NCI-H187 (cell line): ENCODE data around the gene RRAGA.
A peak's percentile ranks its signal among the peaks of the same experiment; 100 is the strongest.
"Not testable (repeated sequence)": the region's sequence is repeated elsewhere in the genome, so short reads cannot be mapped to it uniquely, and the experiment has no call there.

Source experiments
- DNase-seq, 2 experiments: peaks; one replicate each; lab custom pipeline; 2025; lab: John Stamatoyannopoulos, UW

Gene RRAGA, protein sequence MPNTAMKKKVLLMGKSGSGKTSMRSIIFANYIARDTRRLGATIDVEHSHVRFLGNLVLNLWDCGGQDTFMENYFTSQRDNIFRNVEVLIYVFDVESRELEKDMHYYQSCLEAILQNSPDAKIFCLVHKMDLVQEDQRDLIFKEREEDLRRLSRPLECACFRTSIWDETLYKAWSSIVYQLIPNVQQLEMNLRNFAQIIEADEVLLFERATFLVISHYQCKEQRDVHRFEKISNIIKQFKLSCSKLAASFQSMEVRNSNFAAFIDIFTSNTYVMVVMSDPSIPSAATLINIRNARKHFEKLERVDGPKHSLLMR

DNA sequence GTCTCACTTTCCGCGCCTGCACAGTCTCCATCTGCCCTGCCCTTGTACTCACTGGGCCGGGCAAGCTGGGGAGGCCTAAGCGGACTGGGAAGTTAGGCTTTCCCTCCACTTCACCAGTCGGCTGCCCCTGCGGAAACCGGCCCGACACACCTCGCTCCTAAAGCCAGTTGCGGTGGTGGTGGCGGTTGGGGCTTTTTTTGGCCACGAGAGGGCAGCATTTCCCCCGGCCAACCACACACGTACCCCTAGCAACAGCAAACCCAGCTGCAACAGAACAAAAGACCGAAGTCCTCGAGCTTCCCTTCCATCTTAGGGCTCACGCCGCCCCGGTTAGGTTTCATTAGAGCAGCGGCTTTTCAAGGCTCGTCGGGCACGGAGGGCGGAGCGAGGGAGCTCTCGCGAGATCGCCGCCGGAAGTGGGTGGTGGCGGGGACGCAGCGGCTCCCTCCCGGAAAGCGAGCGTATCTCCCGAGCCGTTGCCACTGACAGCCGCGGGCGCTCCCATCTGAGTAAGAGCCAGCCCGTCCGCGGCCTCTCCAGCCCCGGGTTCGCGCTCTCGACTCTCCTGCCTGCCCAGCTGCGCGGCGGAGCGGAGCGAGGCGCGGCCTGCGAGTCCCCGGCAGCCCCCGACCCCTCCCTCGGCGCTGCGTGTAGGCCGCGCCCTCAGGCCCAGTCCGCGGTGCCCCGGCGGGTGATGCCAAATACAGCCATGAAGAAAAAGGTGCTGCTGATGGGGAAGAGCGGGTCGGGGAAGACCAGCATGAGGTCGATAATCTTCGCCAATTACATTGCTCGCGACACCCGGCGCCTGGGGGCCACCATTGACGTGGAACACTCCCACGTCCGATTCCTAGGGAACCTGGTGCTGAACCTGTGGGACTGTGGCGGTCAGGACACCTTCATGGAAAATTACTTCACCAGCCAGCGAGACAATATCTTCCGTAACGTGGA lies at the start of gene RRAGA:
TSS of gene RRAGA (plus strand) at position 462 of the 951 bp plus-strand sequence. CDS start at position 695, 233 bp downstream.
- peak; percentile 67 to 88 for DNase-seq

- no peak for DNase-seq
Measured at GRCh38 chr9:19000133-19000532, 49.1 kb upstream of the RRAGA start.

GRCh38 chr9:19009391-19009965 lies 39.7 kb upstream of the RRAGA start:
- DNase-seq, result no peak

GRCh38 chr9:19018201-19018600 lies 31.0 kb upstream of the RRAGA start:
- DNase-seq, result no peak

DNA sequence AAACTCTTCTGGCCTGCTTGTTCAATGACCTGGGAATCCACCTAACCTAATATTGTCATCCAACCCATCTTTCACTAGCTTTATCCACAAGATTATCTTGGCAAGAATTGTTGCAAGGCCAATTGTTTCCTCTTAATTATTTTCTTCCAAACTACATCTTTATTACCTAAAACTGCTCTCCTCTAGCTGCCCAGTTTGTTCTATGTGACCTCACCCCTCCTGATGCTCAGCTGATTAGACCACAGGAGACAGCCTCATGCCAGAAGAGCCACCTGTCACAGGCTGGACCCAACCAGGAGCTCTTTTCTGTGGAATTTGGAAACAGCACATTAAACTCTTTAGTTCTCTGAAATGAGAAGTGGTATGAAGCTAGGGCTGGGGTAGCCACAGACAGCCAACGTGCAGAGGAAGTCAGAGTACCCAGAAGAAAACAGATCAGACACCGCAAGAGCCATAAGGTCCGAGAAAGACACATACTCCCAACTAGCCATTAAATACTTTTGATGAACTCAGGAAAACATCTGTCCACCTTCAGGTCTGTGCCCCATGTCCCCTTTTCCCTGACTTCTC lies 28.3 kb upstream of the RRAGA start:
- no peak for DNase-seq

DNA sequence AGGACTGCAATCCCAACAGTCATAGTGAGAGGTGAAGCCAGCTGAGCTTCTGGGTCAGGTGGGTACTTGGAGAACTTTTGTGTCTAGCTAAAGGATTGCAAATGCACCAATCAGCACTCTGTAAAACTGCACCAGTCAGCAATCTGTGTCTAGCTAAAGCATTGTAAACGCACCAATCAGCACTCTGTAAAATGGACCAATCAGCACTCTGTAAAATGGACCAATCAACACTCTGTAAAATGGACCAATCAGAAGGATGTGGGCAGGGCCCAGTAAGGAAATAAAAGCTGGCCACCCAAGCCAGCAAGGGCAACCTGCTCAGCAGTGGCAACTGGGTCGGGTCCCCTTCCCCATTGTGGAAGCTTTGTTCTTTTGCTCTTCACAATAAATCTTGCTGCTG lies 27.6 kb upstream of the RRAGA start:
- not testable (repeated sequence) for DNase-seq

GRCh38 chr9:19022206-19022605 lies 27.0 kb upstream of the RRAGA start:
- DNase-seq, result no peak

DNA sequence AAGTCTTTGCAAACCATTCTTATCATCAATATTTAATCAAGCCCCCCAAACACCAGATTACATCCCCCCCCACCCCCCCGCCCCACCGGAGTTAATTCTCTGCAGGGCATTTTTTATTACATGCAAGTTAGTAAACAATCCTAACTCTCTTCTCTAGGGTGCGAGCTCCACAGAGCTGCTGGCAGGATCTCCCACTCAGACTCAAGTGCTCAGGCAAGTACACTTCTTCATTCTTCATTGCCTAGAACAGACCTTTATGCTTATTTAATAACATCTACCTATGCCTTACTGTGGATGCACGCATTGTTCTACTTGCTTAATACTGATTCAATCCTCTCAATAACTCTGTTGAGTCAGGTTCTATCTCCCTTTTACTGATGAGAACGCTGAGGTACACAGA lies 26.1 kb upstream of the RRAGA start:
- no peak for DNase-seq

- no peak for DNase-seq
Measured at GRCh38 chr9:19026375-19026774, 22.9 kb upstream of the RRAGA start.

DNA sequence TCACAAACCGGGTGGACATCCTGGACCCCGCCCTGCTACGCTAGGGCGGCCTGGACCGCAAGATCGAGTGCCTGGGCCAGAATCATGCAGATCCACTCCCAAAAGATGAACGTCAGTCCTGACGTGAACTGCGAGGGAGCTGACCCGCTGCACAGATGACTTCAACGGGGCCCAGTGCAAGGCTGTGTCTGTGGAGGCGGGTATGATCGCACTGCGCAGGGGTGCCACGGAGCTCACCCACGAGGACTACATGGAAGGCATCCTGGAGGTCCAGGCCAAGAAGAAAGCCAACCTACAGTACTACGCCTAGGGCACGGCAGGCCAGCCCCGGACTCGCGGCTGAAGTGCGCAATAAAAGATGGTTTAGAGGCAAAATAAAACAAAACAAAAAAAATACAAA lies 21.4 kb upstream of the RRAGA start:
- DNase-seq, result no peak

- peak; percentile 3 to 7 for DNase-seq
Measured at GRCh38 chr9:19028835-19029451, 20.3 kb upstream of the RRAGA start.

- DNase-seq, result no peak
Measured at GRCh38 chr9:19030899-19031298, 18.3 kb upstream of the RRAGA start.

DNA sequence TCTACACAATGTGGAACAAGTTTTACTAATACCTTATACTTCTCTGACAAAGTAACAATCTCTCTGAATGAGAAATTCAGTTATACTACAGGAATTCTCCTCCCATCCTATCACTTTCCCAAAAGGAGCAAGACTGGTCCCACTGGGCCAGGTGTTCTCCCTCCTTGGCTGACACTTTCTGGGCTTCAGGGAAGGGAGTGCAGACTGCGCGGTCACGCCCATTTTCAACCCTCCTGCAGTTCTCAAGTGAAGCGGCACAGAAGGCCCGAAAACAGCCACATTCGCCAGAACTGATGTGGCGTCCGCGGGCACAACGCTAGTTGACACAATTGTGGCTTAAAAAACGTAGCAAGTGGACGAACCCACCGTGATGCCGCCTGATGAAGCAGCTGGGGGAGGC lies 16.8 kb upstream of the RRAGA start:
- peak in 1 of 2 experiments; percentile 5 for DNase-seq

DNA sequence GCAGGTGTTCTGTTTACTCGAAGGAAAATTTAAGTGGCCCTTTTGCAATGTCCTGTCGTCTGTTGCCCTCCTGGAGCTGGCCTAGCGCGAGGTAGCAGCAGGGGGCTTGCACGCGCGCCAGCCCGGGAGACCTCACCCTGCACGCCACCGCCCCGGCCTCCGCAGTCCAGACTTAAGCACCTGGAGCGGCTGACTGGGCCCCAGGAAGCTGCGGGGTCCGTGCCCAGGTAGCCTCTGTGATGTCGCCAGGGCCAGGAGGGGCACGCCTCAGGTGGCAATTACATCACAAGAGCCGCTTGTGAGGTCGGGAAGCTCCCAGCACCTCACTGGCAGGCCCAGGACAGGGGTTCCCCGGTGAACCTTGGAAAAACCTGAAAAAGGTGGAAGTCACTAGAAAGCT lies 16.2 kb upstream of the RRAGA start, which contains the start of gene SAXO1:
TSS of gene SAXO1 (minus strand) at position 195 of the 400 bp plus-strand sequence. CDS start 301 bp downstream, outside the sequence.
- DNase-seq, result no peak

DNA sequence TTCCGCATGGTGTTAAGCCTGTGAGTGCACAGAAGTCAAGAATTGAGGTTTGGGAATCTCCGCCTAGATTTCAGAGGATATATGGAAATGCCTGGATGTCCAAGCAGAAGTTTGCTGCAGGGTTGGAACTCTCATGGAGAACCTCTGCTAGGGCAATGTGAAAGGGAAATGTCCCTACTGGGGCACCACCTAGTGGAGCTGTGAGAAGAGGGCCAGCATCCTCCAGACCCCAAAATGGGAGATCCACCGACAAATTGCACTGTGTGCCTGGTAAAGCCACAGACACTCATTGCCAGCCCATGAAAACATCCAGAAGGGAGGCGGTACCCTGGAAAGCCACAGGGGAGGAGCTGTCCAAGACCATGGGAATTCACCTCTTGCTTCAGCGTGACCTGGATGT lies 12.6 kb upstream of the RRAGA start:
- no peak for DNase-seq

DNA sequence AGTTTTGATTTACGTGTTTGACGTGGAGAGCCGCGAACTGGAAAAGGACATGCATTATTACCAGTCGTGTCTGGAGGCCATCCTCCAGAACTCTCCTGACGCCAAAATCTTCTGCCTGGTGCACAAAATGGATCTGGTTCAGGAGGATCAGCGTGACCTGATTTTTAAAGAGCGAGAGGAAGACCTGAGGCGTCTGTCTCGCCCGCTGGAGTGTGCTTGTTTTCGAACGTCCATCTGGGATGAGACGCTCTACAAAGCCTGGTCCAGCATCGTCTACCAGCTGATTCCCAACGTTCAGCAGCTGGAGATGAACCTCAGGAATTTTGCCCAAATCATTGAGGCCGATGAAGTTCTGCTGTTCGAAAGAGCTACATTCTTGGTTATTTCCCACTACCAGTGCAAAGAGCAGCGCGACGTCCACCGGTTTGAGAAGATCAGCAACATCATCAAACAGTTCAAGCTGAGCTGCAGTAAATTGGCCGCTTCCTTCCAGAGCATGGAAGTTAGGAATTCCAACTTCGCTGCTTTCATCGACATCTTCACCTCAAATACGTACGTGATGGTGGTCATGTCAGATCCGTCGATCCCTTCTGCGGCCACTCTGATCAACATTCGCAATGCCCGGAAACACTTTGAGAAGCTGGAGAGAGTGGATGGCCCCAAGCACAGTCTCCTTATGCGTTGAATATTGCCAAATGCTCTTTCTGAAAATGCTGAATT lies 850 bp downstream of the RRAGA start:
- no peak for DNase-seq

GRCh38 chr9:19050637-19051591 lies 1.7 kb downstream of the RRAGA start:
- DNase-seq, result no peak

- no peak for DNase-seq
Measured at GRCh38 chr9:19057033-19057432, 7.8 kb downstream of the RRAGA start.

DNA sequence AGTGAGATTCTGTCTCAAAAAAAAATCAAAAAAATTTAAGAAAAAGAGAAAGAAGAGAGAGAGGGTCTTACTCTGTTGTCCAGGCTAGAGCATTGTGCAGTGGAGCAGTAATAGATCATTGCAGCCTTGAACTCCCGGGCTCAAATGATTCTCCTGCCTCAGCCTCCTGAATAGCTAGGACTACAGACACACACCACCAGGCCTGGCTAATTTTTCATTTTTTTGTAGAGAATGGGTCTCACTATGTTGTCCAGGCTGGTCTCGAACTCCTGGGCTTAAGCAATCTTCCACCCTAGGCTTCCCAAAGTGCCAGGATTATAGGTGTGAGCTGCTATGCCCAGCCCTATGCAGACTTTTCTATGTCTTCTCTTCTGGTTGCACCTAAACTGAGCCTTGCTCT lies 25.0 kb downstream of the RRAGA start:
- DNase-seq, result no peak

DNA sequence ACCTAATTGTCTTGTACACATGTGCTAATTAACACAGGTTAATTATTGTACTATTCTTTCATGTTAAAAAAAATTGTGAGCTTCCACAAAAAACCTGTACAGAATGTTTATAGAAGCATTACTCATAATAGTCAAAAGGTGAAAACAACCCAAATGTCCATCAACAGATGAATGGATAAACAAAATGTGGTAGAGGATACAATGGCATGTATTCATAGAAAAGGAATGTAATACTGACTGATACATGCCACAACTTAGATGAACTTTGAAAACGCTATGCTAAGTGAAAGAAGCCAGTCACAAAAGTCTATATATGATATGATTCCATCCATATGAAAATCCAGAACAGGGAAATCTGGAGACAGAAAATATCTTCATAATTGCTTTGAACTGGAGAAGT lies 25.6 kb downstream of the RRAGA start:
- DNase-seq, result no peak
